Aorta (tissue), 5 donors: Measurements from ENCODE around the gene ABHD6. TPM values are rescaled to one million over a fixed set of nuclear protein-coding genes. Genes with fewer than 3 reads are reported as not detected.
"Not testable (repeated sequence)": the region's sequence is repeated elsewhere in the genome, so short reads cannot be mapped to it uniquely, and the experiment has no call there.

Source experiments
- ATAC-seq: fragments of 200-7000 bp; cut with Tn5 transposase; one replicate; pipeline ENCODE4 v1.9.1; 2022; ENCODE audit warnings: moderate library complexity; ENCODE audit not compliant: low FRiP score
- DNase-seq, 2 donors: peaks; one replicate each; pipeline ENCODE4 v3.0.0-alpha.2; 2020
- H3K27ac ChIP-seq, 2 donors: one replicate each; pipeline ENCODE4 v1.5.1; 2013; ENCODE audit warnings: low read length in 2 of 2, mild to moderate bottlenecking in 2 of 2, moderate library complexity in 2 of 2, control low read depth in 1 of 2, inconsistent platforms in 1 of 2, low read depth in 1 of 2
- H3K27me3 ChIP-seq, 2 donors: one replicate each; pipeline ENCODE4 v1.6.1; 2013; ENCODE audit warnings: control low read depth in 1 of 2, low read length in 1 of 2, mild to moderate bottlenecking in 1 of 2, moderate library complexity in 1 of 2; ENCODE audit not compliant: insufficient read depth in 2 of 2, control insufficient read depth in 1 of 2
- H3K36me3 ChIP-seq, 2 donors: one replicate each; pipeline ENCODE4 v1.6.1; 2013; ENCODE audit warnings: control low read depth in 1 of 2, low read length in 1 of 2, mild to moderate bottlenecking in 1 of 2; ENCODE audit not compliant: insufficient read depth in 2 of 2, control insufficient read depth in 1 of 2
- H3K4me1 ChIP-seq, 2 donors: one replicate each; pipeline ENCODE4 v1.6.1; 2013; ENCODE audit warnings: low read length in 2 of 2, control low read depth in 1 of 2, mild to moderate bottlenecking in 1 of 2, moderate library complexity in 1 of 2; ENCODE audit not compliant: insufficient read depth in 2 of 2, control insufficient read depth in 1 of 2
- H3K4me3 ChIP-seq, 2 donors: one replicate each; pipeline ENCODE4 v1.5.1; 2013; ENCODE audit warnings: low read length in 2 of 2, control low read depth in 1 of 2, mild to moderate bottlenecking in 1 of 2
- H3K9me3 ChIP-seq: one replicate; pipeline ENCODE4 v1.6.1; 2013; ENCODE audit warnings: mild to moderate bottlenecking, low read length; ENCODE audit not compliant: control insufficient read depth
- WGBS, 2 donors: extraction: QIAGEN DNeasy Blood & Tissue Kit; methylation state at CpG; one replicate each; pipeline ENCODE4 v1.1.7; 2013; 5-methylcytosine and 5-hydroxymethylcytosine counted together
- intact Hi-C, 2 donors: fragments of 100-400 bp; cut with DNase I; formaldehyde crosslinking; loops; one replicate each; pipeline versions ENCODE4 v1.14.2 to v1.15.0; 2022
- polyA plus RNA-seq, 2 donors: library from polyadenylated mRNA; stranded (reverse); fragments of 200-250 nt; gene quantifications; one replicate each; pipeline ENCODE4 v1.2.3, GENCODE V29; 2013
- total RNA-seq, 2 donors: library from RNA; stranded (reverse); fragmentation: NEBNext Ultra II Directional; extraction: Animal tissue kit (Norgen Biotek cat#: 25700); gene quantifications; one replicate each; pipeline ENCODE4 v1.2.1, GENCODE V29; 2021
- donor health status: healthy with polysubstance abuse.
- donor health status: Bipolar disorder and iron deficiency.
- donor health status: DM: no; HTN: no; CAD: no.
- donor health status: DM: no; HTN: no; CAD: no.
- donor health status: DM: yes; HTN: yes; CAD: no.

ABHD6 gene
- total and polyA plus RNA-seq, 4 donors = 5.9 to 10.4 (median 7.3) TPM

DNA sequence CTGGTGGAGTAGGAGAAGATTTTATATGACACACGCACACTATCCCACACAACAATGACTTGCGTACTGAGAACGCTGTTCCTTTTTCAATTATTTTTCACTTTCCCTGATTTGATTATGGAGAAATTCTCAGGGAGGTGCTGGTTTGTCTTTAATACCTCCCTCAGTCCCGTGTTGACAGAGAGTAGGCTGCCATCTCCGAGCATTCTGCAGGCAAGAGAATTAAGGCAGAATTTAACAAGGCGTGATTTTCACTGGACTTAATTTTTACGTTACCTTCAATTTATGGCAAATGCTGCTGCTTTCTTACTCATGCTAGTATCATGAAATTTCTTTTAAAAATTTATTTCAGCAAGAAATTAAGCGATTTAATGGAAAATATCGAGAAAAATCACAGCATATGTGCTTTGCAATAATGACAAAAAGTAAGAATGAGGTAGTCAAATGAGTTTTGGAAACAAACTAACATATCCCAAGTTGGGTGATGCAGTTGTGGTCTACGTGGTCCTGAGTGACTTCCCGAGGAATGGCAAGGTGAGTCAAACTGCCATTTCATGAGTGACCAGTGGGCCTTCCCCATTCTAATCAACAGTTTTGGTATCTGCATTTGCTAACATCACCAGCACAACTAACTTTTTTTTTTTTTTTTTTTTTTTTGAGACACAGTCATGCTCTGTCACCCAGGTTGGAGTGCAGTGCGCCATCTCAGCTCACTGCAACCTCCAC lies 43.7 kb upstream of the ABHD6 start:
- H3K36me3 ChIP-seq = no peaks in the 10 kb centered on the region
- H3K27ac ChIP-seq = no peak overlapping the region
- no peak overlapping the region for H3K4me3 ChIP-seq
- H3K4me1 ChIP-seq = peaks cover 0 to 6% of the 10 kb centered on the region in 2 donors
- no peaks in the 10 kb centered on the region for H3K27me3 ChIP-seq
- ATAC-seq (no peak), DNase-seq (no peak)
- WGBS, 2 donors = 93 to 98% methylated on average over 12 of the region's 12 CpGs
- intact Hi-C loops = no loop called here
- no peaks in the 10 kb centered on the region for H3K9me3 ChIP-seq

DNA sequence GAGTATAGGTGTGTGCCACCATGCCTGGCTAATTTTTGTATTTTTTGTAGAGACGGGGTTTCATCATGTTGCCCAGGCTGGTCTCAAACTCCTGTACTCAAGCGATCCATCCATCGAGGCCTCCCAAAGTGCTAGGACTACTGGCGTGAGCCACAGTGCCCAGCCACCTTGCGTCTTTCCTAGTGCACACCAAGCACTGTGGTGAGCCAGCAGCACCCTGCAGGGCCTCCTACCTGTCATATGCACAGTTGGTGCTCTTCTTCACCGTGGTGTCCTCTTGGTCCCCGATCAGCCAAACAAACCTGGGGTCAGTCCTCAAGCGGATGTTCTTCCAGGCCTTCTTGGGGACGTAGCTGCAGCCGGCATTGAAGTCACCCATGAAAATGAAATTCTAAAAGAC lies 40.0 kb upstream of the ABHD6 start:
- H3K36me3 ChIP-seq = no peaks in the 10 kb centered on the region
- WGBS, 2 donors = 96 to 97% methylated on average over 10 of the region's 10 CpGs
- ATAC-seq = no peak
- H3K9me3 ChIP-seq = no peaks in the 10 kb centered on the region
- H3K27ac ChIP-seq = no peak overlapping the region
- no peaks in the 10 kb centered on the region for H3K27me3 ChIP-seq
- intact Hi-C loops = no loop called here
- H3K4me1 ChIP-seq = peaks cover 0 to 7% of the 10 kb centered on the region in 2 donors
- no peak for DNase-seq
- no peak overlapping the region for H3K4me3 ChIP-seq

DNA sequence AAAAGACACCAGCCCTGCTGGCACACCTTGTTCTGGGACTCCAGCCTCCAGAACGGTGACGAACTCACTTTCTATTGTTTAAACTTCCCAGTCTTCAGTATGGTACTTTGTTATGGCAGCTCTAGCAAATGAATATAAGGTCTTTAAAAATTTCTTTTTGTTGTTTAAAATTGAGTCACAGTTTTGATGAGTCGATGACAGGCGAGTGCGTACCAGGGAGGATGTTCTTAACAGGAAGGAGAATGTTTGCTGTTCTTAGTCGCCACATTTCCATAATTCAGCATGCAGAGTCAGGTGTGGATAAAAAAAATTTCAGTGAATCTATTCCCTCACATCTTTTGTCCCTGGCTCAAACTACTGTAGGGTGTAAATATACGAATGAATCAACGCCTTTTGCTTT lies 39.2 kb upstream of the ABHD6 start:
- no peaks in the 10 kb centered on the region for H3K9me3 ChIP-seq
- no peak for ATAC-seq
- H3K4me1 ChIP-seq = peaks cover 0 to 7% of the 10 kb centered on the region in 2 donors
- H3K36me3 ChIP-seq = no peaks in the 10 kb centered on the region
- no peak overlapping the region for H3K4me3 ChIP-seq
- intact Hi-C loops = no loop called here
- H3K27ac ChIP-seq = no peak overlapping the region
- no peak for DNase-seq
- no peaks in the 10 kb centered on the region for H3K27me3 ChIP-seq
- WGBS, 2 donors = 80 to 87% methylated on average over 8 of the region's 8 CpGs

DNA sequence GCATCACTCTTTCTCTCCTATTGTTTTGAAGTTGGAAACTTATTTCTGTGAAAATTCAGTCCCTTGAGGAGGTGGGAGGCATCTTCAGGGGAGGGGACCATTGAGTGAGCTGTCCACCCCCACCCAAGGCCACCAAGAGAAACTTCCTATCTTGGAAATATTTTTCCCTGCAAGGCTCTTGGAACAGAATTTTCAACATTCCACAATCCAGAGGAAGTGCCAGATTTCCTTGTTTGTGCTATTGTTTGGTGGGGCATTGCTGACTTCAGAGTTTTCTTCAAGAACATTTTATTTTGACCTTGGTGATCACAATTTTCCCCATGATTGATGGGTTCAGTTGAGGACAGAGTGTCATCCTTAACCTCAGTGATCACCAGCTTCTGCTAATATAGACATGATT lies 38.8 kb upstream of the ABHD6 start:
- Histone ChIP-seq H3K27ac (no peak overlapping the region), H3K36me3 (no peaks in the 10 kb centered on the region), H3K4me3 (no peak overlapping the region), H3K27me3 (no peaks in the 10 kb centered on the region), H3K4me1 (peaks cover 0 to 7% of the 10 kb centered on the region in 2 donors), H3K9me3 (no peaks in the 10 kb centered on the region)
- DNase-seq (no peak), ATAC-seq (no peak)
- intact Hi-C loops = no loop called here

DNA sequence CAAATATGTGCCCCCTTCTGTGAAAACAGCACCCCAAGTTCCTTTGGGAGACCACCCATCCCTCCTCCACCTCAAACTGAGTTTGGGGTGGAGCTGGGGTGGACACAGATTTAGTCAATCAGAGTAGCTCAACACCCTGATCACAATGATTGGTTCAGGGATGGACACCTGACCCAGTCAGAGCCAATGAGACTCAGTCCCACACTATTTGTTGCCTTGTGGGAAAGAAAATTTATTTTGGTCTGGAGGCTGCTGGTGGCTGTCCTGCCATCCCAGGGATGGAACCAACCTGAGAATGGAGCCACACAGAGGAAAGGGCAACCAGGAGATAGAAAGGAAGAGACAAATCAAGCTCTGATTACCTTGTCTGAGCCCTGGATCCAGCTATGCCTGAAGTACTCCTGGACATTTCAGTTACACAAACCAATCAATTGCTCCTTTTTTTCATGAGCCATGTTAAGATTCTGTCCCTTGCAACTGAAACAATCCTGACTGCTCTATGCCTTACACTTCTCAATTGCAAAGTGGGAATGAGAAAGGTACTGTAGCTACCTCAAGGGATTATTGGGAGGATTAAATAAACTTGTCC lies 37.4 kb upstream of the ABHD6 start:
- H3K27ac ChIP-seq = no peak overlapping the region
- no peak for ATAC-seq
- no peaks in the 10 kb centered on the region for H3K36me3 ChIP-seq
- intact Hi-C loops = no loop called here
- peaks cover 0 to 7% of the 10 kb centered on the region in 2 donors for H3K4me1 ChIP-seq
- no peak for DNase-seq
- no peaks in the 10 kb centered on the region for H3K27me3 ChIP-seq
- no peak overlapping the region for H3K4me3 ChIP-seq
- H3K9me3 ChIP-seq = no peaks in the 10 kb centered on the region

DNA sequence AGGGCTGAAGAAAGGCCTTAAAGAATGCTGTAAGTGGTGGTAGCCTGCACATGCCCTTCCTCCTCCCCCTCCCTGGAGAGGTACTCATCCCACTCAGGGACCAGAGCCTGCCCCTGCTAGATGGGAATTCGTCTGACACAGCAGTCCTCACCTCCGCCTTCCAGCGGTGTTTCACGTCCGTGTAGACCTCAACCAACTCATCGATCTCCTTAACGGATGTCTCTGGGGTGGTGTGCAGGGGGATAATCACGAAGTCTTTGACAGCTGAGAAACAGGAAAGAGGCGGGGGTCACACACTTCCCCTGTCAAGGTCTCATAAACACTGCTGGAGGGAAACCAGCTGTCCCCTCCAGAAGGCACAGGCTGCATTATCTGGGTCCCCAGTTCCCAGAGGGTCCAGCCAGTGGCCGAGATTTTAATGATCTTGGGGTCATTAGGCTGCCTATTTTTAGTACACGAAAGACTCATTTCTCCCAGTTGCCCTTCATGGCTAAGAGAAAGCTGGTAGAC lies 36.7 kb upstream of the ABHD6 start:
- Histone ChIP-seq H3K27me3 (no peaks in the 10 kb centered on the region), H3K9me3 (no peaks in the 10 kb centered on the region), H3K4me1 (peaks cover 0 to 7% of the 10 kb centered on the region in 2 donors), H3K36me3 (no peaks in the 10 kb centered on the region), H3K27ac (no peak overlapping the region), H3K4me3 (no peak overlapping the region)
- ATAC-seq = no peak
- no peak for DNase-seq
- WGBS, 2 donors = 66 to 69% methylated on average over 11 of the region's 11 CpGs
- intact Hi-C loops = no loop called here

DNA sequence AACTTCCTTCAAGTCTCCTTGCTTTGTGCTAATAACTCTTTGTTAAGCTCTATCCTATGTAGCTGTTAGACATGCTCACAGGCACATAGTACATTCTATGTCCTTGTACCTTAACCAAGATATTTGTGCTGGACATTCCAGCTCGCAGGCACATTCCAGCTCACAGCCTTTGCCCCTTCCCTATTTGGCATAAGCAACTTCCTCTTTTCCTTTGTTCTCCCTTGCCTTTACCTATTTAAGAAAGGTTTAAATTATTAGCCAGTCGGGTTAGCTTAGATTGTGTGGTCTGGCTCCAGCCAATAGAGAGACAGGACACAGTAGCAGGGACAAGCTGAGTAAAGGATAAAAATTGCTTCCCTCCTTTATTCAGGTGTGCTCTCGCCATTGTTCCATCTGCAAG lies 36.1 kb upstream of the ABHD6 start:
- H3K27me3 ChIP-seq, intact Hi-C loops, H3K4me1 ChIP-seq, H3K27ac ChIP-seq, H3K9me3 ChIP-seq, DNase-seq, H3K36me3 ChIP-seq, ATAC-seq, H3K4me3 ChIP-seq: not testable (repeated sequence)
- WGBS, 2 donors = 60 to 65% methylated on average over 3 of the region's 3 CpGs

DNA sequence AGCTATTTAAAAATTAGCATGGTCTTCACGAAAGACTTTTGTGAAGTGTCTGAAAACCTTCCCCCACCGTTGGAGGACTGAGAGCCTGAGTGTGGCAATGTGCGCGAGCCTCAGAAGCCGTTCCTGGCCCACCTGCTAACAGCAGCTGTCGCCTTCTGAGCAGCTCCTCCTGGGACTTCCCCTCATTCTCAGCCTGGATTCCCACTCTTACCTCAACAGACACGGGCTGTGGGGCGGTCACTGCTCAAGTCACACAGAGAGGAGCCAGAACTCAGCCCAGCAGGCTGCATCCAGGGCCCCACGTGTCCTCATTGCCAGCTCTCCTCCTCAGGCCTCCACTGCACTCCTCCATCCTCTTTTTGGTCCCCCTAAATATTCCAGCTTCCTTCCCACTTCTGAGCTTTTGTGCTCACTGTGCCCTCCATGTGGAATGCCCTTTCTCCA lies 34.7 kb upstream of the ABHD6 start:
- no peak overlapping the region for H3K27ac ChIP-seq
- peaks cover 0 to 7% of the 10 kb centered on the region in 2 donors for H3K4me1 ChIP-seq
- WGBS, 2 donors = 90 to 94% methylated on average over 9 of the region's 9 CpGs
- intact Hi-C loops = no loop called here
- ATAC-seq = no peak
- no peak for DNase-seq
- no peaks in the 10 kb centered on the region for H3K27me3 ChIP-seq
- no peak overlapping the region for H3K4me3 ChIP-seq
- H3K9me3 ChIP-seq = no peaks in the 10 kb centered on the region
- H3K36me3 ChIP-seq = no peaks in the 10 kb centered on the region

DNA sequence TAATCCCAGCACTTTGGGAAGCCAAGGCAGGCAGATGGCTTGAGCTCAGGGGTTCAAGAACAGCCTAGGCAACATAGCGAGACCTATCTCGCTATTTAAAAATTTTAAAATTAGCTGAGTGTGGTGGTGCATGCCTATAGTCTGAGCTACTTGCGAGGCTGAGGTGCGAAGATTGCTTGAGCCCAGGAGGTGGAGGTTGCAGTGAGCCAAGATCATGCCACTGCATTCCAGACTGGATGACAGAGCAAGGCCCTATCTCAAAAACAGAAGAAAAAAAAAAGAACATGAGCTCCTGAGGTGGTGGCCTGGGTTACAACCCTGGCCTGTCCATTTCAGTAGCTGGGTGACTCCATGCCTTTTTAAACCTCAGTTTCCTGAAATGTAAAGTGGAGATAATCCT lies 34.1 kb upstream of the ABHD6 start:
- DNase-seq = no peak
- no peaks in the 10 kb centered on the region for H3K27me3 ChIP-seq
- ATAC-seq = no peak
- no peaks in the 10 kb centered on the region for H3K9me3 ChIP-seq
- no peaks in the 10 kb centered on the region for H3K36me3 ChIP-seq
- no peak overlapping the region for H3K27ac ChIP-seq
- WGBS, 2 donors = 92 to 95% methylated on average over 4 of the region's 4 CpGs
- no peak overlapping the region for H3K4me3 ChIP-seq
- intact Hi-C loops = no loop called here
- H3K4me1 ChIP-seq = peaks cover 0 to 3% of the 10 kb centered on the region in 2 donors
